HepG2 (cell line): ENCODE measurements around the gene KSR1. TPM values are rescaled to one million over a fixed set of nuclear protein-coding genes. Genes with fewer than 3 reads are reported as not detected.

ENCODE experiments used
- ATAC-seq: fragments of 200-7000 bp; cut with Tn5 transposase; 3 replicates; pipeline ENCODE4 v1.9.1; 2020; ENCODE audit warnings: mild to moderate bottlenecking, moderate library complexity
- BruUV-seq: library from RNA; stranded (reverse); fragments of 400-500 nt; replicated peaks from 2 replicates; lab custom pipeline; 2021; lab: Mats Ljungman, UMichigan
- CTCF ChIA-PET: fragments of 300-600 bp; formaldehyde crosslinking; extraction: SDS; loops from one replicate; lab custom pipeline; 2021; ENCODE audit warnings: low total read pairs, inconsistent platforms, low intra/inter-chr PET ratio; lab: Yijun Ruan, JAX
- POLR2A ChIA-PET: fragments of 350-600 bp; sonication (Branson Sonifier 250); formaldehyde crosslinking; loops from one replicate; lab custom pipeline; 2020; ENCODE audit warnings: antibody characterized with exemption, inconsistent platforms; lab: Yijun Ruan, JAX
- DNase-seq: peaks from one replicate; pipeline ENCODE4 v3.0.0-alpha.2; 2015; ENCODE audit warnings: low spot score
- FAIRE-seq: peaks from 3 replicates; lab custom pipeline; 2011; peaks lifted over from hg19 to GRCh38; lab: Jason Lieb, UNC
- H2AFZ ChIP-seq: one replicate; pipeline ENCODE4 v1.6.1; 2011; ENCODE audit warnings: low read length, inconsistent platforms
- H3K27ac ChIP-seq: fragments of 300-600 bp; 3 replicates; pipeline ENCODE4 v1.8.0; 2011; ENCODE audit warnings: mixed run types, mild to moderate bottlenecking, mixed read lengths, low read length, inconsistent platforms; ENCODE audit not compliant: insufficient read depth; ENCODE audit errors: extremely low read length
- H3K27me3 ChIP-seq, 2 experiments: fragments of 200-600 bp in 1 of 2; 2 replicates in 1 of 2; 3 replicates in 1 of 2; pipeline versions ENCODE4 v1.6.0 to v1.8.0; 2011; ENCODE audit warnings: low read length in 2 of 2, mild to moderate bottlenecking in 2 of 2, moderate library complexity in 2 of 2, inconsistent platforms in 1 of 2; ENCODE audit not compliant: insufficient read depth in 2 of 2, control insufficient read depth in 1 of 2
- H3K36me3 ChIP-seq, 2 experiments: fragments of 200-600 bp in 1 of 2; replicated peaks in 1 of 2; 2 replicates in 1 of 2; 3 replicates in 1 of 2; pipeline versions ENCODE4 v1.5.1 to v1.8.0; 2011; ENCODE audit warnings: low read length in 2 of 2, inconsistent platforms in 1 of 2; ENCODE audit not compliant: insufficient read depth in 2 of 2, control insufficient read depth in 1 of 2
- H3K4me1 ChIP-seq: 2 replicates; pipeline ENCODE4 v1.5.1; 2012; ENCODE audit warnings: low read length, inconsistent platforms; ENCODE audit not compliant: insufficient read depth
- H3K4me2 ChIP-seq: 2 replicates; pipeline ENCODE4 v1.6.0; 2011; ENCODE audit warnings: low read depth, low read length, inconsistent platforms
- H3K4me3 ChIP-seq, 3 experiments: fragments of 200-600 bp in 1 of 3; sonication (generic), shearing (Covaris generic) in 1 of 3; replicated peaks in 1 of 3; 2 replicates each; pipeline ENCODE4 v1.5.1; 2011 to 2016; ENCODE audit warnings: low read length in 3 of 3, inconsistent platforms in 2 of 3, low read depth in 2 of 3, mild to moderate bottlenecking in 2 of 3, control low read depth in 1 of 3, mixed read lengths in 1 of 3; ENCODE audit not compliant: insufficient read depth in 1 of 3
- H3K79me2 ChIP-seq: one replicate; pipeline ENCODE4 v1.6.1; 2011; ENCODE audit warnings: low read length, inconsistent platforms; ENCODE audit not compliant: insufficient read depth
- H3K9ac ChIP-seq: 2 replicates; pipeline ENCODE4 v1.6.0; 2011; ENCODE audit warnings: mild to moderate bottlenecking, low read depth, low read length, inconsistent platforms; ENCODE audit not compliant: insufficient read depth
- H3K9me3 ChIP-seq: 2 replicates; pipeline ENCODE4 v1.5.1; 2012; ENCODE audit warnings: mild to moderate bottlenecking, low read length
- H4K20me1 ChIP-seq: 2 replicates; pipeline ENCODE4 v1.6.0; 2011; ENCODE audit warnings: inconsistent platforms, mild to moderate bottlenecking, low read length, moderate library complexity; ENCODE audit not compliant: insufficient read depth
- EHMT2 ChIP-seq: fragments of 200-600 bp; sonication (generic); IDR thresholded peaks from 2 replicates; pipeline ENCODE4 v1.7.0; 2017; ENCODE audit warnings: antibody characterized with exemption, low read depth, low read length, borderline replicate concordance
- MLX ChIP-seq: IDR thresholded peaks from 2 replicates; pipeline ENCODE4 v1.6.1; 2016
- MTF1 ChIP-seq: sonication (generic); formaldehyde crosslinking; IDR thresholded peaks from 2 replicates; pipeline ENCODE4 v1.5.0; 2020; ENCODE audit warnings: missing genetic modification reagents
- MYC ChIP-seq: sonication (generic); formaldehyde crosslinking; IDR thresholded peaks from 2 replicates; pipeline ENCODE4 v1.9.0; 2021; ENCODE audit warnings: missing genetic modification reagents, borderline replicate concordance
- SIN3A ChIP-seq: IDR thresholded peaks from 2 replicates; pipeline ENCODE4 v1.6.1; 2011; ENCODE audit warnings: low read depth, mild to moderate bottlenecking, control low read depth, low read length, borderline replicate concordance
- SMARCE1 ChIP-seq: fragments of 450-650 bp; IDR thresholded peaks from 2 replicates; pipeline ENCODE4 v1.6.1; 2017; ENCODE audit warnings: borderline replicate concordance
- STAT5B ChIP-seq: sonication (generic); formaldehyde crosslinking; IDR thresholded peaks from 2 replicates; pipeline ENCODE4 v1.4.0; 2020; ENCODE audit warnings: missing genetic modification reagents
- ZKSCAN5 ChIP-seq: sonication (generic); formaldehyde crosslinking; IDR thresholded peaks from 2 replicates; pipeline ENCODE4 v1.5.1; 2020; ENCODE audit warnings: mild to moderate bottlenecking, missing genetic modification reagents
- ZNF496 ChIP-seq: sonication (generic); formaldehyde crosslinking; IDR thresholded peaks from 2 replicates; pipeline ENCODE4 v1.8.1; 2023; ENCODE audit warnings: mild to moderate bottlenecking, moderate library complexity, missing genetic modification reagents; ENCODE audit not compliant: insufficient replicate concordance
- WGBS: methylation state at CpG from one replicate; pipeline ENCODE4 v1.1.6; 2017; ENCODE audit warnings: low lambda C conversion rate; 5-methylcytosine and 5-hydroxymethylcytosine counted together
- in situ Hi-C: cut with HindIII; loops from 2 replicates; pipeline ENCODE4 v1.10.0; 2017; ENCODE audit warnings: low pct_unique_long_range_greater_than_20kb; ENCODE audit not compliant: extremely low pct_ligation_motif_present
- intact Hi-C: fragments of 100-400 bp; cut with micrococcal nuclease; formaldehyde crosslinking; loops from one replicate; pipeline ENCODE4 v1.10.0; 2022; ENCODE audit not compliant: unreplicated experiment
- polyA plus RNA-seq, 8 experiments: library from polyadenylated mRNA; depleted of rRNA in 3 of 8; stranded (reverse) in 7 of 8; unstranded in 1 of 8; fragments of >200 nt; fragmentation: Illumina TruSeq in 4 of 8; extraction: Trizol in 4 of 8; gene quantifications; 2 replicates each; pipeline versions ENCODE4 v1.2.1 to v1.2.3, GENCODE V29; 2011 to 2016; ENCODE audit warnings: low read depth in 4 of 8, missing spikeins in 1 of 8, mixed read lengths in 1 of 8; ENCODE audit not compliant: insufficient read depth in 1 of 8
- total RNA-seq, 5 experiments: library from RNA; depleted of rRNA; stranded (reverse); fragments of >200 nt; fragmentation: Illumina TruSeq; extraction: Trizol; gene quantifications; 2 replicates each; pipeline ENCODE4 v1.2.3, GENCODE V29; 2016; ENCODE audit warnings: low read depth in 1 of 5
- TF ChIP-seq, protein P1 (sequence below): sonication (generic); formaldehyde crosslinking; IDR thresholded peaks from 2 replicates; pipeline ENCODE4 v1.8.0; 2022; ENCODE audit warnings: mild to moderate bottlenecking, missing genetic modification reagents, borderline replicate concordance
- TF ChIP-seq, protein P2 (sequence below): sonication (generic); formaldehyde crosslinking; IDR thresholded peaks from 2 replicates; pipeline ENCODE4 v1.8.1; 2023; ENCODE audit warnings: mild to moderate bottlenecking, missing genetic modification reagents
- TF ChIP-seq, protein P3 (sequence below): sonication (generic); formaldehyde crosslinking; IDR thresholded peaks from 2 replicates; pipeline ENCODE4 v1.8.0; 2022; ENCODE audit warnings: mild to moderate bottlenecking, missing genetic modification reagents

The KSR1 gene
- total and polyA plus RNA-seq, 2 of the 13 experiments (the other 11 are each of a cell fraction or from before 2014, with no cell fraction given), result 10.1 to 16.6 TPM

- no peak for TF ChIP-seq STAT5B (CRISPR knock-in tag)
- no peak for TF ChIP-seq MTF1 (CRISPR knock-in tag)
- TF ChIP-seq ZKSCAN5, result no peak
Observed at GRCh38 chr17:27443491-27443890, 12.8 kb upstream of the KSR1 start (continued).

- Histone ChIP-seq H3K79me2 (no peaks in the 10 kb centered on the region), H4K20me1 (no peaks in the 10 kb centered on the region), H2AFZ (no peak overlapping the region), H3K9me3 (no peaks in the 10 kb centered on the region), H3K27me3 (peaks cover 0 to 28% of the 10 kb centered on the region in 2 experiments; a peak in 2 of 5 replicates), H3K27ac (no peak overlapping the region), H3K4me1 (no peaks in the 10 kb centered on the region), H3K4me2 (no peak overlapping the region)
- DNase-seq, result no peak
- BruUV-seq, result no TSS peak
- FAIRE-seq, result no peak
- in situ Hi-C loops, result loop anchor here (5.0 kb wide), 1 partner anchor 49 kb away; no protein-coding TSS in a partner anchor
- CTCF ChIA-PET, result no interaction called here
- whole genome bisulfite sequencing, result 46% methylated on average over 8 of the region's 8 CpGs
- TF ChIP-seq ZNF496 (no peak), MLX (CRISPR knock-in tag) (no peak), SIN3A (no peak), SMARCE1 (no peak), EHMT2 (no peak), MYC (no peak)
- TF ChIP-seq, protein P1, sequence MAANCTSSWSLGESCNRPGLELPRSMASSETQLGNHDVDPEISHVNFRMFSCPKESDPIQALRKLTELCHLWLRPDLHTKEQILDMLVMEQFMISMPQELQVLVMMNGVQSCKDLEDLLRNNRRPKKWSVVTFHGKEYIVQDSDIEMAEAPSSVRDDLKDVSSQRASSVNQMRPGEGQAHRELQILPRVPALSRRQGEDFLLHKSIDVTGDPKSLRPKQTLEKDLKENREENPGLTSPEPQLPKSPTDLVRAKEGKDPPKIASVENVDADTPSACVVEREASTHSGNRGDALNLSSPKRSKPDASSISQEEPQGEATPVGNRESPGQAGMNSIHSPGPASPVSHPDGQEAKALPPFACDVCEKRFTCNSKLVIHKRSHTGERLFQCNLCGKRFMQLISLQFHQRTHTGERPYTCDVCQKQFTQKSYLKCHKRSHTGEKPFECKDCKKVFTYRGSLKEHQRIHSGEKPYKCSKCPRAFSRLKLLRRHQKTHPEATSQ (CRISPR knock-in tag), result no peak
- TF ChIP-seq, protein P2, sequence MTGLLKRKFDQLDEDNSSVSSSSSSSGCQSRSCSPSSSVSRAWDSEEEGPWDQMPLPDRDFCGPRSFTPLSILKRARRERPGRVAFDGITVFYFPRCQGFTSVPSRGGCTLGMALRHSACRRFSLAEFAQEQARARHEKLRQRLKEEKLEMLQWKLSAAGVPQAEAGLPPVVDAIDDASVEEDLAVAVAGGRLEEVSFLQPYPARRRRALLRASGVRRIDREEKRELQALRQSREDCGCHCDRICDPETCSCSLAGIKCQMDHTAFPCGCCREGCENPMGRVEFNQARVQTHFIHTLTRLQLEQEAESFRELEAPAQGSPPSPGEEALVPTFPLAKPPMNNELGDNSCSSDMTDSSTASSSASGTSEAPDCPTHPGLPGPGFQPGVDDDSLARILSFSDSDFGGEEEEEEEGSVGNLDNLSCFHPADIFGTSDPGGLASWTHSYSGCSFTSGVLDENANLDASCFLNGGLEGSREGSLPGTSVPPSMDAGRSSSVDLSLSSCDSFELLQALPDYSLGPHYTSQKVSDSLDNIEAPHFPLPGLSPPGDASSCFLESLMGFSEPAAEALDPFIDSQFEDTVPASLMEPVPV, result no peak
- TF ChIP-seq, protein P3, sequence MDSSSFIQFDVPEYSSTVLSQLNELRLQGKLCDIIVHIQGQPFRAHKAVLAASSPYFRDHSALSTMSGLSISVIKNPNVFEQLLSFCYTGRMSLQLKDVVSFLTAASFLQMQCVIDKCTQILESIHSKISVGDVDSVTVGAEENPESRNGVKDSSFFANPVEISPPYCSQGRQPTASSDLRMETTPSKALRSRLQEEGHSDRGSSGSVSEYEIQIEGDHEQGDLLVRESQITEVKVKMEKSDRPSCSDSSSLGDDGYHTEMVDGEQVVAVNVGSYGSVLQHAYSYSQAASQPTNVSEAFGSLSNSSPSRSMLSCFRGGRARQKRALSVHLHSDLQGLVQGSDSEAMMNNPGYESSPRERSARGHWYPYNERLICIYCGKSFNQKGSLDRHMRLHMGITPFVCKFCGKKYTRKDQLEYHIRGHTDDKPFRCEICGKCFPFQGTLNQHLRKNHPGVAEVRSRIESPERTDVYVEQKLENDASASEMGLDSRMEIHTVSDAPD (CRISPR knock-in tag), result no peak
- TF ChIP-seq, all 625 proteins: peak for 0
- intact Hi-C loops, result no loop called here
- ATAC-seq, result no peak
- H3K9ac ChIP-seq, result no peak overlapping the region
- H3K36me3 ChIP-seq, result no peaks in the 10 kb centered on the region
- POLR2A ChIA-PET, result no interaction called here
- no peak overlapping the region for H3K4me3 ChIP-seq
Observed at GRCh38 chr17:27445971-27446370, 10.3 kb upstream of the KSR1 start.
